CD4-positive, alpha-beta memory T cell (primary cell): ENCODE measurements around the gene SLCO3A1. TPM values are rescaled to one million over a fixed set of nuclear protein-coding genes. Genes with fewer than 3 reads are reported as not detected.

ENCODE experiments used
- CTCF ChIA-PET: fragments of 350-600 bp; sonication (Branson Sonifier 250); formaldehyde crosslinking; loops from one replicate; lab custom pipeline; 2021; ENCODE audit warnings: inconsistent platforms; ENCODE audit not compliant: partially characterized antibody; lab: Charles Lee
- POLR2A ChIA-PET: fragments of 350-600 bp; sonication (Branson Sonifier 250); formaldehyde crosslinking; loops from one replicate; lab custom pipeline; 2021; ENCODE audit not compliant: partially characterized antibody; lab: Charles Lee
- DNase-seq, 5 donors: peaks; one replicate each; pipeline versions ENCODE4 v3.0.0 to v3.0.0-alpha.2; 2020 to 2022; ENCODE audit warnings: mixed read lengths in 1 of 5
- H3K27ac ChIP-seq: one replicate; pipeline ENCODE4 v1.7.0; 2013; ENCODE audit warnings: low read depth, low read length
- H3K27me3 ChIP-seq: 2 replicates; pipeline ENCODE4 v1.7.0; 2013; ENCODE audit warnings: mild to moderate bottlenecking, low read length, moderate library complexity; ENCODE audit not compliant: insufficient read depth
- H3K36me3 ChIP-seq: 2 replicates; pipeline ENCODE4 v1.7.0; 2013; ENCODE audit warnings: mild to moderate bottlenecking, low read length, moderate library complexity; ENCODE audit not compliant: insufficient read depth
- H3K4me1 ChIP-seq: 2 replicates; pipeline ENCODE4 v1.7.0; 2013; ENCODE audit warnings: mild to moderate bottlenecking, low read length, moderate library complexity; ENCODE audit not compliant: insufficient read depth
- H3K4me3 ChIP-seq, 2 donors: one replicate each; pipeline ENCODE4 v1.7.0; 2013; ENCODE audit warnings: low read length in 2 of 2, mild to moderate bottlenecking in 1 of 2
- H3K9me3 ChIP-seq, 2 donors: one replicate each; pipeline ENCODE4 v1.7.0; 2013; ENCODE audit warnings: low read length in 2 of 2, control low read depth in 1 of 2; ENCODE audit not compliant: control insufficient read depth in 1 of 2
- H3K27ac Mint-ChIP-seq, 7 donors: one replicate each; pipeline ENCODE4 v1.8.0; 2020 to 2021; ENCODE audit warnings: mixed read lengths in 7 of 7, mild to moderate bottlenecking in 6 of 7, inconsistent platforms in 3 of 7, moderate library complexity in 3 of 7
- H3K27me3 Mint-ChIP-seq, 2 donors: one replicate each; pipeline ENCODE4 v1.8.0; 2020 to 2021; ENCODE audit warnings: mixed read lengths in 2 of 2
- H3K36me3 Mint-ChIP-seq, 2 donors: one replicate each; pipeline ENCODE4 v1.8.0; 2020 to 2021; ENCODE audit warnings: mixed read lengths in 2 of 2, inconsistent platforms in 1 of 2, mild to moderate bottlenecking in 1 of 2
- H3K4me1 Mint-ChIP-seq, 4 donors: one replicate each; pipeline ENCODE4 v1.8.0; 2020 to 2021; ENCODE audit warnings: mixed read lengths in 4 of 4, mild to moderate bottlenecking in 1 of 4
- H3K4me3 Mint-ChIP-seq, 8 donors: one replicate each; pipeline ENCODE4 v1.8.0; 2020 to 2021; ENCODE audit warnings: mixed read lengths in 8 of 8, mild to moderate bottlenecking in 7 of 8, moderate library complexity in 6 of 8, inconsistent platforms in 3 of 8
- H3K9me3 Mint-ChIP-seq, 8 donors: one replicate each; pipeline ENCODE4 v1.8.0; 2020 to 2021; ENCODE audit warnings: mixed read lengths in 8 of 8, mild to moderate bottlenecking in 5 of 8, inconsistent platforms in 3 of 8, moderate library complexity in 1 of 8
- intact Hi-C: fragments of 100-400 bp; cut with micrococcal nuclease; formaldehyde crosslinking; loops from one replicate; pipeline ENCODE4 v1.15.1; 2023
- polyA plus RNA-seq, 2 donors: library from polyadenylated mRNA; unstranded; fragments of 300-500 nt; fragmentation: Illumina TruSeq; gene quantifications; one replicate each; pipeline ENCODE4 v1.2.3, GENCODE V29; 2021
- total RNA-seq, 2 experiments: library from RNA; stranded (reverse); gene quantifications; one replicate each; pipeline ENCODE4 v1.2.3, GENCODE V29; 2021

The SLCO3A1 gene
- total and polyA plus RNA-seq, 4 experiments from 2014 or later = 30.9 to 61.3 (median 31.9) TPM

GRCh38 chr15:92123962-92124656 lies 270.6 kb downstream of the SLCO3A1 start:
- ChIA-PET CTCF (interaction anchor here (1.5 kb wide), 1 partner anchor 10 kb away, joined by 3 read pairs; no protein-coding TSS in a partner anchor), POLR2A (no interaction called here)
- peaks cover 0 to 11% (median 2%) of the 10 kb centered on the region in 4 donors for H3K4me1 Mint-ChIP-seq
- Histone ChIP-seq H3K27ac (no peak overlapping the region), H3K4me1 (no peaks in the 10 kb centered on the region), H3K4me3 (no peak overlapping the region), H3K27me3 (no peaks in the 10 kb centered on the region), H3K9me3 (no peaks in the 10 kb centered on the region), H3K36me3 (peaks cover 28% of the 10 kb centered on the region)
- H3K9me3 Mint-ChIP-seq = peaks cover 0 to 3% (median 0%) of the 10 kb centered on the region in 8 donors
- H3K27ac Mint-ChIP-seq = peak overlapping the region in 2 of 7 donors; percentile 43 to 74
- H3K4me3 Mint-ChIP-seq = no peak overlapping the region
- peaks cover 86 to 90% of the 10 kb centered on the region in 2 donors for H3K36me3 Mint-ChIP-seq
- intact Hi-C loops = no loop called here
- no peak for DNase-seq
- no peaks in the 10 kb centered on the region for H3K27me3 Mint-ChIP-seq

GRCh38 chr15:92124657-92125010 lies 271.1 kb downstream of the SLCO3A1 start:
- H3K4me1 ChIP-seq = no peaks in the 10 kb centered on the region
- DNase-seq = no peak
- H3K9me3 ChIP-seq = no peaks in the 10 kb centered on the region
- CTCF ChIA-PET = interaction anchor here (1.5 kb wide), 1 partner anchor 11 kb away, joined by 3 read pairs; no protein-coding TSS in a partner anchor
- intact Hi-C loops = no loop called here
- Mint-ChIP-seq H3K27ac (peak overlapping the region in 1 of 7 donors; percentile 39), H3K4me1 (peaks cover 0 to 15% (median 2%) of the 10 kb centered on the region in 4 donors), H3K9me3 (peaks cover 0 to 3% (median 0%) of the 10 kb centered on the region in 8 donors), H3K4me3 (no peak overlapping the region), H3K36me3 (peaks cover 91% of the 10 kb centered on the region in 2 donors), H3K27me3 (no peaks in the 10 kb centered on the region)
- peaks cover 32% of the 10 kb centered on the region for H3K36me3 ChIP-seq
- no peak overlapping the region for H3K4me3 ChIP-seq
- H3K27ac ChIP-seq = no peak overlapping the region
- POLR2A ChIA-PET = no interaction called here
- no peaks in the 10 kb centered on the region for H3K27me3 ChIP-seq

- peaks cover 0 to 2% (median 0%) of the 10 kb centered on the region in 8 donors for H3K9me3 Mint-ChIP-seq
- H3K36me3 Mint-ChIP-seq = peaks cover 90 to 93% of the 10 kb centered on the region in 2 donors
- ChIA-PET POLR2A (no interaction called here), CTCF (no interaction called here)
- Histone ChIP-seq H3K4me3 (no peak overlapping the region), H3K9me3 (no peaks in the 10 kb centered on the region), H3K4me1 (no peaks in the 10 kb centered on the region), H3K27ac (no peak overlapping the region), H3K27me3 (no peaks in the 10 kb centered on the region), H3K36me3 (peaks cover 24% of the 10 kb centered on the region)
- no peak for DNase-seq
- no peaks in the 10 kb centered on the region for H3K27me3 Mint-ChIP-seq
- no peak overlapping the region for H3K4me3 Mint-ChIP-seq
- H3K4me1 Mint-ChIP-seq = peaks cover 0 to 12% (median 7%) of the 10 kb centered on the region in 4 donors
- H3K27ac Mint-ChIP-seq = no peak overlapping the region
- intact Hi-C loops = no loop called here
Measured at GRCh38 chr15:92128788-92129187, 275.3 kb downstream of the SLCO3A1 start.

GRCh38 chr15:92130244-92130643 lies 276.7 kb downstream of the SLCO3A1 start:
- peak overlapping the region in 1 of 7 donors; percentile 68 for H3K27ac Mint-ChIP-seq
- no peak overlapping the region for H3K4me3 Mint-ChIP-seq
- Histone ChIP-seq H3K36me3 (peaks cover 24% of the 10 kb centered on the region), H3K4me3 (no peak overlapping the region), H3K4me1 (peaks cover 10% of the 10 kb centered on the region), H3K27ac (no peak overlapping the region), H3K27me3 (no peaks in the 10 kb centered on the region), H3K9me3 (no peaks in the 10 kb centered on the region)
- CTCF ChIA-PET = no interaction called here
- H3K27me3 Mint-ChIP-seq = no peaks in the 10 kb centered on the region
- POLR2A ChIA-PET = interaction anchor here (0.9 kb wide), 1 partner anchor 14 kb away, joined by 3 read pairs; no protein-coding TSS in a partner anchor
- intact Hi-C loops = no loop called here
- DNase-seq = no peak
- H3K36me3 Mint-ChIP-seq = peaks cover 88 to 93% of the 10 kb centered on the region in 2 donors
- H3K9me3 Mint-ChIP-seq = peaks cover 0 to 2% (median 0%) of the 10 kb centered on the region in 8 donors
- H3K4me1 Mint-ChIP-seq = peaks cover 13 to 21% (median 18%) of the 10 kb centered on the region in 4 donors

GRCh38 chr15:92130906-92131305 lies 277.4 kb downstream of the SLCO3A1 start:
- Histone ChIP-seq H3K27ac (no peak overlapping the region), H3K36me3 (peaks cover 19% of the 10 kb centered on the region), H3K27me3 (no peaks in the 10 kb centered on the region), H3K4me1 (peaks cover 16% of the 10 kb centered on the region), H3K4me3 (no peak overlapping the region), H3K9me3 (no peaks in the 10 kb centered on the region)
- Mint-ChIP-seq H3K27ac (peak overlapping the region in 2 of 7 donors; percentile 32 to 50), H3K4me3 (no peak overlapping the region), H3K4me1 (peaks cover 20 to 28% (median 22%) of the 10 kb centered on the region in 4 donors), H3K27me3 (no peaks in the 10 kb centered on the region), H3K9me3 (peaks cover 0 to 2% (median 0%) of the 10 kb centered on the region in 8 donors), H3K36me3 (peaks cover 88 to 93% of the 10 kb centered on the region in 2 donors)
- intact Hi-C loops = no loop called here
- DNase-seq = no peak
- POLR2A ChIA-PET = no interaction called here
- CTCF ChIA-PET = interaction anchor here (0.6 kb wide), 1 partner anchor 19 kb away, joined by 3 read pairs; no protein-coding TSS in a partner anchor

- H3K4me3 ChIP-seq = no peak overlapping the region
- H3K4me1 ChIP-seq = peaks cover 16% of the 10 kb centered on the region
- DNase-seq = no peak
- intact Hi-C loops = no loop called here
- H3K36me3 ChIP-seq = peaks cover 13% of the 10 kb centered on the region
- H3K9me3 ChIP-seq = no peaks in the 10 kb centered on the region
- Mint-ChIP-seq H3K27me3 (no peaks in the 10 kb centered on the region), H3K27ac (no peak overlapping the region), H3K9me3 (peaks cover 0 to 8% (median 3%) of the 10 kb centered on the region in 8 donors), H3K4me3 (no peak overlapping the region), H3K4me1 (peaks cover 21 to 28% (median 23%) of the 10 kb centered on the region in 4 donors), H3K36me3 (peaks cover 75 to 78% of the 10 kb centered on the region in 2 donors)
- ChIA-PET POLR2A (no interaction called here), CTCF (no interaction called here)
- no peaks in the 10 kb centered on the region for H3K27me3 ChIP-seq
- no peak overlapping the region for H3K27ac ChIP-seq
Measured at GRCh38 chr15:92132982-92133755, 279.7 kb downstream of the SLCO3A1 start.

- Mint-ChIP-seq H3K36me3 (peaks cover 27 to 34% of the 10 kb centered on the region in 2 donors), H3K27ac (no peak overlapping the region), H3K4me3 (no peak overlapping the region), H3K9me3 (peaks cover 0 to 8% (median 2%) of the 10 kb centered on the region in 8 donors), H3K4me1 (peaks cover 1 to 6% (median 3%) of the 10 kb centered on the region in 4 donors), H3K27me3 (no peaks in the 10 kb centered on the region)
- intact Hi-C loops = no loop called here
- H3K4me3 ChIP-seq = no peak overlapping the region
- no peaks in the 10 kb centered on the region for H3K27me3 ChIP-seq
- ChIA-PET CTCF (no interaction called here), POLR2A (no interaction called here)
- no peak for DNase-seq
- peaks cover under 1% of the 10 kb centered on the region for H3K4me1 ChIP-seq
- no peak overlapping the region for H3K27ac ChIP-seq
- no peaks in the 10 kb centered on the region for H3K9me3 ChIP-seq
- no peaks in the 10 kb centered on the region for H3K36me3 ChIP-seq
Measured at GRCh38 chr15:92140796-92141195, 287.3 kb downstream of the SLCO3A1 start.
